Left ventricle myocardium inferior (tissue), 1 donor: ENCODE data around the gene PHF3. TPM values are rescaled to one million over a fixed set of nuclear protein-coding genes. Genes with fewer than 3 reads are reported as not detected.

Source experiments
- DNase-seq: peaks from one replicate; pipeline ENCODE4 v3.0.0-alpha.2; 2020
- H3K27ac ChIP-seq: fragments of 200-600 bp; replicated peaks from 2 replicates; pipeline ENCODE4 v1.8.0; 2021
- H3K27me3 ChIP-seq: fragments of 200-600 bp; 2 replicates; pipeline ENCODE4 v1.8.0; 2021; ENCODE audit warnings: low read depth
- H3K36me3 ChIP-seq: fragments of 200-600 bp; 2 replicates; pipeline ENCODE4 v1.8.0; 2021
- H3K4me1 ChIP-seq: fragments of 200-600 bp; 2 replicates; pipeline ENCODE4 v1.8.0; 2021
- H3K4me3 ChIP-seq: fragments of 200-600 bp; 2 replicates; pipeline ENCODE4 v1.8.0; 2021; ENCODE audit warnings: mild to moderate bottlenecking, moderate library complexity
- H3K9me3 ChIP-seq: fragments of 200-600 bp; replicated peaks from 2 replicates; pipeline ENCODE4 v1.8.0; 2021
- CTCF ChIP-seq: fragments of 200-600 bp; IDR thresholded peaks from 2 replicates; pipeline ENCODE4 v1.8.0; 2021; ENCODE audit warnings: antibody characterized with exemption, mild to moderate bottlenecking, borderline replicate concordance
- intact Hi-C: fragments of 100-400 bp; cut with micrococcal nuclease; formaldehyde crosslinking; loops from one replicate; pipeline ENCODE4 v1.11.0; 2022
- total RNA-seq: library from RNA; stranded (reverse); fragmentation: NEBNext Ultra II Directional; extraction: Animal tissue kit (Norgen Biotek cat#: 25700); gene quantifications from one replicate; pipeline ENCODE4 v1.2.1, GENCODE V29; 2021
- donor health status: DM: no; HTN: yes; CAD: no; lungs with severe emphysema.

Gene PHF3
- total RNA-seq, 1 donor from 2014 or later, result 32.0 TPM

GRCh38 chr6:63739094-63739687 is 103.6 kb downstream of the PHF3 start:
- Histone ChIP-seq H3K36me3 (no peaks in the 10 kb centered on the region), H3K27me3 (no peaks in the 10 kb centered on the region), H3K27ac (no peak overlapping the region), H3K4me3 (no peak overlapping the region), H3K4me1 (no peaks in the 10 kb centered on the region), H3K9me3 (peaks cover 7% of the 10 kb centered on the region)
- TF ChIP-seq CTCF, result no peak
- intact Hi-C loops, result no loop called here
- no peak for DNase-seq

- intact Hi-C loops, result no loop called here
- DNase-seq, result no peak
- TF ChIP-seq CTCF, result no peak
- Histone ChIP-seq H3K9me3 (peaks cover 7% of the 10 kb centered on the region), H3K27ac (no peak overlapping the region), H3K4me3 (no peak overlapping the region), H3K4me1 (no peaks in the 10 kb centered on the region), H3K36me3 (no peaks in the 10 kb centered on the region), H3K27me3 (no peaks in the 10 kb centered on the region)
Observed at GRCh38 chr6:63740709-63741108, 105.1 kb downstream of the PHF3 start.

- Histone ChIP-seq H3K27me3 (no peaks in the 10 kb centered on the region), H3K4me1 (no peaks in the 10 kb centered on the region), H3K9me3 (peaks cover 6% of the 10 kb centered on the region), H3K27ac (no peak overlapping the region), H3K4me3 (no peak overlapping the region), H3K36me3 (no peaks in the 10 kb centered on the region)
- intact Hi-C loops, result no loop called here
- TF ChIP-seq CTCF, result no peak
- no peak for DNase-seq
Observed at GRCh38 chr6:63742060-63742459, 106.5 kb downstream of the PHF3 start.

DNA sequence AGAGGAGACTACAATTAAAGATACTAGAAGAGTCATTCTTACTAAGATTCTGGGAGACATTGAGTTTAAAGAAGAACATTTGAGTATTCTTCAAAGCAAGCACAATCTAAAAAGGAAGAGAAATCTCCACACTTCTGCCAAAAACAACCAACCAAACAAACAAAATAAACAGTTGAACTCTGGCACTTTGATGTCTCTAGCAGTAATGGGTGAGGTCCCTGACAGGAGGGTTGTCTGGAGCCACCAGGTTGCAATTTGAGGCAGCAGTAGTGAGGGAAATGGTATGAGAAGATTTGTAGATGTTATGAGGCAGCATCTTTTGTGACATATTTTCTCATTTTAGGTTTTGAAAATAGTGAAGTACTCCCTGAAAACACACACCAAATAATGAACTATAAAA is 108.1 kb downstream of the PHF3 start:
- Histone ChIP-seq H3K36me3 (peaks cover 5% of the 10 kb centered on the region), H3K27ac (no peak overlapping the region), H3K4me1 (no peaks in the 10 kb centered on the region), H3K27me3 (no peaks in the 10 kb centered on the region), H3K9me3 (peaks cover 4% of the 10 kb centered on the region), H3K4me3 (no peak overlapping the region)
- no peak for TF ChIP-seq CTCF
- intact Hi-C loops, result no loop called here
- no peak for DNase-seq

GRCh38 chr6:63744810-63745209 is 109.2 kb downstream of the PHF3 start:
- no peak for DNase-seq
- no peaks in the 10 kb centered on the region for H3K27me3 ChIP-seq
- H3K27ac ChIP-seq, result no peak overlapping the region
- H3K4me3 ChIP-seq, result no peak overlapping the region
- H3K4me1 ChIP-seq, result no peaks in the 10 kb centered on the region
- peaks cover 4% of the 10 kb centered on the region for H3K9me3 ChIP-seq
- intact Hi-C loops, result no loop called here
- TF ChIP-seq CTCF, result no peak
- H3K36me3 ChIP-seq, result peaks cover 5% of the 10 kb centered on the region
